Stomach (tissue), 9 donors: ENCODE data around the gene PRORP. TPM values are rescaled to one million over a fixed set of nuclear protein-coding genes. Genes with fewer than 3 reads are reported as not detected.

Source experiments
- DNase-seq, 2 donors: peaks; one replicate each; pipeline versions ENCODE4 v3.0.0 to v3.0.0-alpha.2; 2013 to 2019
- H3K27ac ChIP-seq, 5 donors: fragments of 200-600 bp in 4 of 5; sonication (generic) in 4 of 5; one replicate each; pipeline ENCODE4 v1.5.1; 2013 to 2019; ENCODE audit warnings: mild to moderate bottlenecking in 1 of 5, moderate library complexity in 1 of 5
- H3K27me3 ChIP-seq, 3 donors: fragments of 200-600 bp; sonication (generic); one replicate each; pipeline ENCODE4 v1.5.1; 2017 to 2019; ENCODE audit warnings: mixed run types in 1 of 3
- H3K36me3 ChIP-seq, 4 donors: fragments of 200-600 bp; sonication (generic); 1 replicate in 3 of 4; 2 replicates in 1 of 4; pipeline ENCODE4 v1.5.1; 2016 to 2019
- H3K4me1 ChIP-seq, 4 donors: fragments of 200-600 bp; sonication (generic); one replicate each; pipeline ENCODE4 v1.5.1; 2016 to 2019
- H3K4me3 ChIP-seq, 4 donors: fragments of 200-600 bp; sonication (generic) in 3 of 4; one replicate each; pipeline ENCODE4 v1.5.1; 2016 to 2019; ENCODE audit warnings: mild to moderate bottlenecking in 1 of 4
- H3K9me3 ChIP-seq, 4 donors: fragments of 200-600 bp; sonication (generic); one replicate each; pipeline ENCODE4 v1.5.1; 2016 to 2019
- EP300 ChIP-seq: sonication (generic); formaldehyde crosslinking; IDR thresholded peaks from one replicate; pipeline ENCODE4 v1.6.1; 2017; ENCODE audit warnings: antibody characterized with exemption
- POLR2A ChIP-seq, 4 donors: fragments of 450-650 bp; IDR thresholded peaks; one replicate each; pipeline ENCODE4 v1.6.1; 2016; ENCODE audit warnings: antibody characterized with exemption in 4 of 4, control low read depth in 2 of 4, mild to moderate bottlenecking in 1 of 4, moderate library complexity in 1 of 4
- POLR2AphosphoS5 ChIP-seq, 3 donors: sonication (generic); formaldehyde crosslinking; IDR thresholded peaks; one replicate each; pipeline ENCODE4 v1.6.1; 2016; ENCODE audit warnings: antibody characterized with exemption in 3 of 3
- WGBS, 5 donors: extraction: QIAGEN DNeasy Blood & Tissue Kit in 3 of 5; methylation state at CpG; one replicate each; pipeline versions ENCODE4 v1.1.5 to v1.1.7; 2013 to 2018; 5-methylcytosine and 5-hydroxymethylcytosine counted together
- intact Hi-C: fragments of 100-400 bp; cut with DNase I; formaldehyde crosslinking; loops from one replicate; pipeline ENCODE4 v1.15.1; 2023; ENCODE audit warnings: low total_unique reads
- polyA plus RNA-seq, 3 donors: library from polyadenylated mRNA; stranded (reverse); fragments of 200-250 nt; gene quantifications; one replicate each; pipeline ENCODE4 v1.2.3, GENCODE V29; 2013
- total RNA-seq, 5 donors: library from RNA; depleted of rRNA; stranded (reverse); fragments of >200 nt; gene quantifications; one replicate each; pipeline versions ENCODE4 v1.1.0 to v1.2.3, GENCODE V29; 2014 to 2016
- TF ChIP-seq, protein P1 (sequence below), 7 experiments: fragments of 450-650 bp in 4 of 7; fragments of 200-600 bp in 3 of 7; sonication (generic) in 3 of 7; IDR thresholded peaks; one replicate each; pipeline ENCODE4 v1.5.1; 2016 to 2019; ENCODE audit warnings: antibody characterized with exemption in 7 of 7, control low read depth in 2 of 7, mild to moderate bottlenecking in 1 of 7
- donor health status: healthy with polysubstance abuse.
- donor health status: Bipolar disorder and iron deficiency.
- donor health status: healthy.

Gene PRORP
- total and polyA plus RNA-seq, 8 donors: 6.6 to 79.0 (median 39.4) TPM

DNA sequence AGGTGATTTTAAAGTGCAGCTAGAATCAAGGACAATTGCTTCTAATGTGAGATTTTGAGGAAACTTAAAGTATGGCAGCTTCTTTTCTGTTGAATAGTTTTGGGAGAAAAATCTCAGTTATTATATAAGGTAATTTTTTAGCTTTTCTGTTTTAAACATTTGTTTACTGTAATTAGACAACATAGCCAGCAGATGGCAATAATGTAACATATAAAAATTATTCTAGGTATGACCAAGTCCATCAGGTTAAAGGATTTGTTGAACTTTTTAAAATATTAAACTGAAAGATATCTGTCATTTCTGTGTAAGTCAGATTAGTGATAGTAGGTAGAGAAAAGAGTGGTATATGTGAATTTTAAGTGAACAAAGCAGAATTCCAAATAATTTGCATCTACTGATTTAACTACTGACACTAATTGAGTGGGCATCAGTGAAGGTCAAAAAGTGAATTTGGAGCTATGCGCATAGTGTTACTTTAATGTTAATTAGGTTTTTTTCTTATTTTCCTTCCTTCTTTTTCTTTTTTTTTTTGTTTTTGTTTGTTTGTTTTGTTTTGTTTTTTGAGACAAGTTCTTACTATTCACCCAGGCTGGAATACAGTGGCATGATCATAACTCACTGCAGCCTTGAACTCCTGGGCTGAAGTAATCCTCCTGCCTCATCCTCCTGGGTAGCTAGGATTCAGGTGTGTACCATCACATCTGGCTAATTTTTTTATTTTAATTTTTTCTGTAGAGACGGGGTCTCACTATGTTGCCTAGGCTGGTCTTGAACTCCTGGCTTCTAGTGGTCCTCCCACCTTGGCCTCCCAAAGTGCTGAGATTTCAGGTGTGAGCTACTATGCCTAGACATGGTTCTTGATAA is 18.6 kb downstream of the PRORP start:
- DNase-seq: no peak
- WGBS, 5 donors: 89 to 98% (median 97%) methylated on average over 2 of the region's 2 CpGs; no CpG with 5 or more reads in 2 of the 5 donors
- peaks cover 0 to 46% (median 21%) of the 10 kb centered on the region in 4 donors for H3K36me3 ChIP-seq
- H3K9me3 ChIP-seq: no peaks in the 10 kb centered on the region
- intact Hi-C loops: loop anchor here (5.0 kb wide), 1 partner anchor 271 kb away; no protein-coding TSS in a partner anchor
- no peak overlapping the region for H3K4me3 ChIP-seq
- no peaks in the 10 kb centered on the region for H3K4me1 ChIP-seq
- TF ChIP-seq EP300 (no peak), POLR2AphosphoS5 (IDR thresholded peaks at IDR 0.05) (no peak), POLR2A (IDR thresholded peaks at IDR 0.05) (no peak)
- TF ChIP-seq, protein P1, sequence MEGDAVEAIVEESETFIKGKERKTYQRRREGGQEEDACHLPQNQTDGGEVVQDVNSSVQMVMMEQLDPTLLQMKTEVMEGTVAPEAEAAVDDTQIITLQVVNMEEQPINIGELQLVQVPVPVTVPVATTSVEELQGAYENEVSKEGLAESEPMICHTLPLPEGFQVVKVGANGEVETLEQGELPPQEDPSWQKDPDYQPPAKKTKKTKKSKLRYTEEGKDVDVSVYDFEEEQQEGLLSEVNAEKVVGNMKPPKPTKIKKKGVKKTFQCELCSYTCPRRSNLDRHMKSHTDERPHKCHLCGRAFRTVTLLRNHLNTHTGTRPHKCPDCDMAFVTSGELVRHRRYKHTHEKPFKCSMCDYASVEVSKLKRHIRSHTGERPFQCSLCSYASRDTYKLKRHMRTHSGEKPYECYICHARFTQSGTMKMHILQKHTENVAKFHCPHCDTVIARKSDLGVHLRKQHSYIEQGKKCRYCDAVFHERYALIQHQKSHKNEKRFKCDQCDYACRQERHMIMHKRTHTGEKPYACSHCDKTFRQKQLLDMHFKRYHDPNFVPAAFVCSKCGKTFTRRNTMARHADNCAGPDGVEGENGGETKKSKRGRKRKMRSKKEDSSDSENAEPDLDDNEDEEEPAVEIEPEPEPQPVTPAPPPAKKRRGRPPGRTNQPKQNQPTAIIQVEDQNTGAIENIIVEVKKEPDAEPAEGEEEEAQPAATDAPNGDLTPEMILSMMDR (IDR thresholded peaks at IDR 0.05): peak in 3 of 7 experiments; percentile 13 to 56 (median 15)
- no peak overlapping the region for H3K27ac ChIP-seq
- no peaks in the 10 kb centered on the region for H3K27me3 ChIP-seq

DNA sequence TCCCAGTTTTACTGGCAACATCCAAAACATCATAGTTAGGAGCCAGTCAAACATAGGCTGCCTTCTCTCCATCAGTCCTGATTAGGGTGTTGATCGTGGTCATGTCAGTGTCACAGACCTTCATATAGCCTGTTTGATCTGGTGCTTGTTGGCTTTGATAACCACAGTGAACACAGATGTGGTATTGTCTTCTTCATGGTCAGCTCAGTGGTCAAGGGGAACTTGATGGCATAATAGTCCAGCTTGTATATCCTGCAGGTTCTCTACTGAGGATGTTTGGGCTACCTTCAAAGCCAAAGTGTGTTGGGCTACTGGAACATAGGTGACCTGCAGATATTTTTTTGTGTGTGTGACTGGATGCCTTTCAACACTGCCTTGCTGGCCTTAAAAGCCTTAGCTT is 21.7 kb downstream of the PRORP start:
- H3K27ac ChIP-seq: no peak overlapping the region
- WGBS, 5 donors: 80 to 93% (median 89%) methylated on average over 1 of the region's 1 CpG; no CpG with 5 or more reads in 2 of the 5 donors
- H3K27me3 ChIP-seq: no peaks in the 10 kb centered on the region
- intact Hi-C loops: loop anchor here (5.0 kb wide), 1 partner anchor 268 kb away; no protein-coding TSS in a partner anchor
- TF ChIP-seq POLR2A (IDR thresholded peaks at IDR 0.05): no peak
- TF ChIP-seq POLR2AphosphoS5 (IDR thresholded peaks at IDR 0.05): no peak
- H3K4me1 ChIP-seq: no peaks in the 10 kb centered on the region
- no peak overlapping the region for H3K4me3 ChIP-seq
- peaks cover 0 to 22% (median 14%) of the 10 kb centered on the region in 4 donors for H3K36me3 ChIP-seq
- H3K9me3 ChIP-seq: no peaks in the 10 kb centered on the region
- DNase-seq: no peak

DNA sequence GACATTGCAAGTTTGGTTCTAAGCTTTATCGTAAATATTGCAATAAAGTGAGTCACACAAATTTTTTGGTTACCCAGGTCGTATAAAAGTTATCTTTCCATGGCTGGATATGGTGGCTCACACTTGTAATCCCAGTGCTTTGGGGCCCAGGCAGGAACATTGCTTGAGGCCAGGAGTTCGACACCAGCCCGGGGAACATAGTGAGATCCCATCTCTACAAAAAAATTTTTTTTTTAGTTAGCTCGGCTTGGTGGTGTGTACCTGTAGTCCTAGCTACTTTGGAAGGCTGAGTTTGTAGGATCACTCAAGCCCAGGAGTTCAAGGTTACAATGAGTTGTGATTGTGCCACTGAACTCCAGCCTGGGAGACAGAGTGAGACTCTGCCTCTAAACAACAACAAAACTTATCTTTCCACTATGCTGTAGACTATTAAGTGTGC is 24.4 kb downstream of the PRORP start:
- intact Hi-C loops: no loop called here
- Histone ChIP-seq H3K27me3 (no peaks in the 10 kb centered on the region), H3K36me3 (peaks cover 0 to 19% (median 15%) of the 10 kb centered on the region in 4 donors), H3K4me1 (no peaks in the 10 kb centered on the region), H3K9me3 (no peaks in the 10 kb centered on the region), H3K27ac (no peak overlapping the region), H3K4me3 (no peak overlapping the region)
- 87 to 95% (median 93%) methylated on average over 5 of the region's 5 CpGs for WGBS, 5 donors
- DNase-seq: no peak
- TF ChIP-seq POLR2A (IDR thresholded peaks at IDR 0.05) (no peak), POLR2AphosphoS5 (IDR thresholded peaks at IDR 0.05) (no peak), EP300 (no peak)
- TF ChIP-seq, protein P1 (IDR thresholded peaks at IDR 0.05): no peak

DNA sequence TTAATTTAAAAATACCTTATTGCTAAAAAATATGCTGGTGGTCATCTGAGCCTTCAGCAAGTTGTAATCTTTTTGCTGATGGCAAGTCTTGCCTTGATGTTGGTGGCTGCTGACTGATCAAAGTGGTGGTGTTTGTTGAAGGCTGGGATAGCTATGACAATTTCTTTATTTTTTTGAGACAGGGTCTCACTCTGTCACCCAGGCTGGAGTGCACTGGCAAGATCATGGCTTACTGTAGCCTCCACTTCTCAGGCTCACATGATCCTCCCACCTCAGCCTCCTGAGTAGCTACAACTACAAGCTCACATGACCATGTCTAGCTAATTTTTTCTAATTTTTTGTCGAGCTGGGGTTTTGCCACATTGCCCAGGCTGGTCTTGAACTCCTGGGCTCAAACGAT is 24.8 kb downstream of the PRORP start:
- Histone ChIP-seq H3K27ac (no peak overlapping the region), H3K4me3 (no peak overlapping the region), H3K9me3 (no peaks in the 10 kb centered on the region), H3K4me1 (no peaks in the 10 kb centered on the region), H3K27me3 (no peaks in the 10 kb centered on the region), H3K36me3 (peaks cover 0 to 17% (median 12%) of the 10 kb centered on the region in 4 donors)
- WGBS, 5 donors: 86 to 95% (median 92%) methylated on average over 2 of the region's 2 CpGs
- DNase-seq: no peak
- intact Hi-C loops: no loop called here
- TF ChIP-seq POLR2AphosphoS5 (IDR thresholded peaks at IDR 0.05): no peak
- no peak for TF ChIP-seq EP300
- TF ChIP-seq, protein P1 (IDR thresholded peaks at IDR 0.05): no peak
- no peak for TF ChIP-seq POLR2A (IDR thresholded peaks at IDR 0.05)
